HG02852 (cell line): ENCODE measurements around the gene TWIST2.

Experiments
- ATAC-seq: cut with Tn5 transposase; IDR thresholded peaks from one replicate; pipeline ENCODE4 v1.9.1; 2021; ENCODE audit warnings: mild to moderate bottlenecking, moderate library complexity; ENCODE audit not compliant: unreplicated experiment

The TWIST2 gene

GRCh38 chr2:238949710-238950345 lies 101.9 kb downstream of the TWIST2 start:
- ATAC-seq, result no peak

- no peak for ATAC-seq
Observed at GRCh38 chr2:238950551-238950950, 102.7 kb downstream of the TWIST2 start.

GRCh38 chr2:238952261-238952919 lies 104.5 kb downstream of the TWIST2 start:
- no peak for ATAC-seq

GRCh38 chr2:238954841-238955591 lies 107.1 kb downstream of the TWIST2 start:
- ATAC-seq, result no peak

GRCh38 chr2:238955648-238956531 lies 108.0 kb downstream of the TWIST2 start:
- ATAC-seq, result no peak

GRCh38 chr2:238956676-238957075 lies 108.8 kb downstream of the TWIST2 start:
- ATAC-seq, result no peak
